Measurements from ENCODE around the gene NUDT4B. TPM values are rescaled to one million over a fixed set of nuclear protein-coding genes. Genes with fewer than 3 reads are reported as not detected.

NUDT4B gene
- total RNA-seq (2022; extraction: Qiagen RNA extraction): 1.2 to 3.2 TPM (median 2.0 TPM) in 5 replicates

DNA sequence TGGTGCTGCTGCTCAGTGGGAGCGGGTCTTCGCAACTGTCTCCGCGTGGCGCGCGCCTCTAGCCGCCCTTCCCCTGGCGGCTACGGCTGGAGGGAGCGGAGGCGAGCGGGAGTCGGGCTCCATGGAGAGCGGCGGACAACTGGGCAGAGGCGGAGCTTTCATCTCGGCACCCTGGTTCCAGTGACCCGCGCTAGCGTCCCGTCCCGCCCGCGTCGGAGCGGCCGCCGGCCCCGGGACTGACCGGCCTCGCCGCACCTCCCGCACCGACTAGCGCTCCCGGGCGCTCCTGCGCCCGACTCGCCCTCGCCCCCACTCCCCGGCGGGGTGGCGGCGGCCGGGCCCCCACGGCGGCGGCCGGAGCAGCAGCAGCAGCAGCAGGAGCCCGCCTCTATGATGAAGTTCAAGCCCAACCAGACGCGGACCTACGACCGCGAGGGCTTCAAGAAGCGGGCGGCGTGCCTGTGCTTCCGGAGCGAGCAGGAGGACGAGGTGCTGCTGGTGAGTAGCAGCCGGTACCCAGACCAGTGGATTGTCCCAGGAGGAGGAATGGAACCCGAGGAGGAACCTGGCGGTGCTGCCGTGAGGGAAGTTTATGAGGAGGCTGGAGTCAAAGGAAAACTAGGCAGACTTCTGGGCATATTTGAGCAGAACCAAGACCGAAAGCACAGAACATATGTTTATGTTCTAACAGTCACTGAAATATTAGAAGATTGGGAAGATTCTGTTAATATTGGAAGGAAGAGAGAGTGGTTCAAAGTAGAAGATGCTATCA is at the start of gene NUDT4B:
Gene NUDT4B, plus strand, starts transcription at position 212 of the 772 bp plus-strand sequence. Its CDS starts 179 bp downstream, at position 391.

Other genes starting within 250 kb of the NUDT4B start
- gene NBPF14, start 152.8 kb upstream of the NUDT4B start, total RNA-seq (2022; extraction: Qiagen RNA extraction): 26.0 to 32.4 TPM (median 31.3 TPM) in 5 replicates
- gene PDE4DIP, start 95.7 kb downstream of the NUDT4B start, total RNA-seq (2022; extraction: Qiagen RNA extraction): 5.4 to 6.6 TPM (median 6.2 TPM) in 5 replicates